GM18861 (cell line): ENCODE data around the gene HOXA7.

Source experiments
- ATAC-seq: cut with Tn5 transposase; IDR thresholded peaks from one replicate; pipeline ENCODE4 v1.9.1; 2021; ENCODE audit not compliant: unreplicated experiment

HOXA7 gene

DNA sequence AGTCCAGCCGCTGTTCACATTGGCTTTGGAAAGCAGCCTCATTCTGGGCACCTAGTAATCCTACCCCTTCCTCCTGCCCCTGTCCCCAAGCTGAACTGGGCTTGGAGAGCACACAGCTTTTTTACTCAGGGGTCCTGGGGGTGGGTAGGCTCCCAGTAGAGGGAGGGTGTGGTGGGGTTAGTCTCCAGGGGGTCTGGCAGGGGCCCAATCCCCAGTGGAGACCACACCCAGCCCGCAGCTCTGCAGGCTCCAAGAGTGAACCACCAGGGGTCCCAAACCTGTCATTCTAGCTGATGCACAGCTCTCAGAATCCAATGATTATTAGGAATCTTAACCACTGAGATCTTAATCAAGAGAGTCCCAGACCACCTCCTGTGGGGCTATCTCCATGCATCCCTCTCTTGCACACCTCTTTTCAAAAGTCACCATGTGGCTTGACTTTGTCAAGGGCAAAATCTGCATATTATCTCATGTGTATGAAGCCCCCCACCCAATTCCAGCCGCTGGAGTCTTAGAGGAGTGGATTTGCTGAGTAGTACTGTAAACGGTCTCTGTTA lies 25.9 kb upstream of the HOXA7 start:
- ATAC-seq = no peak

DNA sequence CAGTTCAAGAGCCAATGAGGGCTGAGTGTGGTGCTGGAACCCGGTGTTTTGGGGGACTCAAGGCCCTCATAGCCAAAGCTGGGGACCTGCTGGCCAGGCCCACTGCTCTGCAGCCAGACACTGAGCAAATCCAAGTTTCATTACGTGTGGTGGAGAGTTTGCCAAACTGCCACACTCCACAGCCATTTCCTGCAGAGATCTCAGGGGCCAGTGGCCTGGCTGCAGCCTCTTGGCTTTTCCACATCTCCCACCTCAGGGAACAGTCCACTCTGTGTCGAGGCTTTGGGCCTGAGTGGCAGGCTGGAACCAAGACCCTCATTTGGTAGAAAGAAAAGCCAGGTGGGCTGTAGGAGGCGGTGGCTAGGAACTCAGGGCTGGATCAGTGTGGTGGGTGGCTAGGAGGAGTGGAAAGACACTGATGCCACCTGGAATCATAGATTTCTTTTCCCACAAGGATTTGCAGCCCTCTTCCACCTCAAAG lies 25.4 kb upstream of the HOXA7 start:
- ATAC-seq = no peak

DNA sequence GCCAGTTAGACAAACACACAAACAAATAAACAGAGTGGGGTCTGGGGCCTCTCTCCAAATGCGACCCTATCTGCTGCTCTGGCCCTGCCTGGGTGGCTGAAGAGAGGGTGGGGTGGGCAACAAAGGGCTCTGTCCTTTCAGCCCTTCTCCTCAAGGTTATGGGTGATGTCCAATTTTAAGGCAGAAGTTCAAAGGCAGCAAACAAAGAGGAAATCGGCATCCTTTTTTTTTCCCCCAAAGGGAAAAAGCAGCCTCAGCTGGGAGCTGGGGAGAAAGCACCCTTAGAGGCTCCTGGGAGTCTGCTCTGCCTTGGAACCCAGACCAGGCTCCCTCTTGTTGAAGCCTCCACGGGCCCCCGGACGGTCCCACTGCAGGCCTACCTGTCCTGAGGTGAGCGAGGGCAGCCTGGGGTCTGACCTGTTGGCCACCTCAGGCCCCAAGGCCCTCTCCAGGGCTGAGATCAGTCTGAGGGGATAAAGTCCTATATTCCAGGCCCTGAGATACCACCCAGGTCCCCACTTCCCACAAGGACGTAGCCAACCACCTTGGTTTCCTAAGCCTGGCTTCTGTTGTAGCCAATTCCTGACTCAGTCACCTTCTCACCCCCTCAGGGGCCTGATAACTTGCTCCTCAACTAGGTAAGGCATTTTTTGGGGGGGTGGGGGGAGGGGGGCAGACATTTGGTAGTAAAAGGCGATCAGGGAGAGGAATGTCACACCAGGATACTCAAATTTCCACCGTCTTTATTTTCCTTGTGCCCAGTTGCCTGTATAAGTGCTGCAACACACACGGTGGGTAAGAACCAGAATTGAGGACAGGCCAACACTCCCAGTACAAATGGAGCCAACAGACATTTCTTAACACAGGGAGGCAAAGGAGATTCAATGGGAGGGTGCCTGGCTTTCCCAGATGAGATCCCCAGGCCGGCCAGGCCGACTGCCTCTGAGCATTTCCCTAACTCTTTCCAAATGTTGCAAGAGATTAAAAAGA lies 24.3 kb upstream of the HOXA7 start:
- no peak for ATAC-seq

DNA sequence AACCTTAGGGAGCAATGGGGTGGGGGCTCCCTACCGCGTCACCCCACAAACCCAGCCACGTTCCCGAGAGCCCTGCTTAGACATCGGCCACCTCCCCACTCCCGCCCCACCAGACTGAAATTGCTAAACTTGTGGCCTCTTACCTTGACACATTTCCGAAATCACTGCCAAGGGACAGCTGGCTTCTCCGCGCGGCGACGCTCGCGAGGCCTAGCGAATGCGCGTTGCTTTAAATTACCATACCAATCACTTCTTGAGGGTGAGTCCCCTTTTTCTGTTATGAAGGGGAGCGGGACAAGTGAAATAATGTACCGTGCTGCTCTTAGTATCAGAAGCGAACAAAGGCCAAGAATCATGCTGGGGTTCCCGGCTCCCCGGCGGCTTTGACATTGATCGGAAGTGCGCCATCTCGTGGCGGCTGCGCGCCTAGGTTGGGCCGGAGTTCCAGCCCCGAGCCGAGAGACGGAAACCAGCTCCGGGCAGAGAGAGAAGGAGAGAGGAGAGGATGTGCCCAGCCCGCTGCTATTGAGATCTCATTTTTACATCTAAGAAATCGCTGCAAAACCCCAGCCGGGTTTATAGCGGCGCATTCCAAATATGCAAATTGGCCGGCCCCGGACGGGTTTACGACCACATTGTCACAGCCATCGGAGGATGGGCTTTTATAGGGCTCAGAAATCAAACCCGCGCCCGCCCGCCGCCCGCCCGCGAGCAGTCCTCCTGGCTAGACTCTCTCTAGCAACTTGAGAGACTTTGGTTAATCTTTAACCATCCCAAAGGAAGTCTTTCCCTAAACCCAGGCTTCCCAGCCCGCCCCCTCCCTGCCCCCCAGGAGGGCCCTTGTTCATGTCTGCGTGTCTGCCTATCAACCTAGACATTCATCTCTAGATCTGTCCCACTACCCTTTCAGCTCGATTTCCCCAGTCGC lies 23.3 kb upstream of the HOXA7 start:
- ATAC-seq = no peak

DNA sequence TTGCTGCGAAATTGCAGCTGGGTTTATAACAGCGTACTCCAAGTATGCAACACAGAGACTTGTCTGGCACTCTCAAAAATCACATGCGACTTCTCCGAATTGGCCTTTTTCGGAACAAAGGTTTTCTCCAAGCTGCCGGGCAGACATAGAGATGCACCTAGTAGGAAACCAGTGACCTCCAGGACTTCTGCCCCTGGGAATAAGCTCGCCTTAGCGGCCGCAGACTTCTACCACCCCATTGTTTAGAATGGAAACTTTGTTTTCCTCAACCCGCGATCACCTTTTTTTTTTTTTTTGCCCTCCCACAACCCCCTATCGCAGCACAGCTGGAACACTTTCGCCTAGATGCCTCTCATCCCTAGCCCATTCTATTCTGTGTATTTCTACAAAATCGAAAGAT lies 22.6 kb upstream of the HOXA7 start:
- ATAC-seq = no peak

DNA sequence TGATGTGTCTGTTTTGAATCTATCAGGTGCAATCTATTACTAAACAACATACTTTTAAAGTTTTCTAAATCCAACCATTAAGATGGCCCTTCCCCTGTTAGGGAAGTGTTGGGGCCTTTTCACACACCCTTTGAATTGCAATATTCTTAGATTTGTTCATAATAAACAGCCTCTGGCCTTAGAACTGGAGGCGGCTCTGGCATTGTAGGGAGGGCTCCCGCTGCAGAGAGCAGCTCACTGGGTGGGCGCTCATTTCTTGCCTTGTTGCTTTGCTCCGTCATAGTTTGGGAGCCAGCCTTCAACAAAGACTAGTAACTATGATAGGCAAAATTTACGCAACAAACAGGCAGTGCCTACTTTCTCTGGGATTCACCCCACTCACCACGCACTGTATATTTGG lies 21.9 kb upstream of the HOXA7 start:
- no peak for ATAC-seq

DNA sequence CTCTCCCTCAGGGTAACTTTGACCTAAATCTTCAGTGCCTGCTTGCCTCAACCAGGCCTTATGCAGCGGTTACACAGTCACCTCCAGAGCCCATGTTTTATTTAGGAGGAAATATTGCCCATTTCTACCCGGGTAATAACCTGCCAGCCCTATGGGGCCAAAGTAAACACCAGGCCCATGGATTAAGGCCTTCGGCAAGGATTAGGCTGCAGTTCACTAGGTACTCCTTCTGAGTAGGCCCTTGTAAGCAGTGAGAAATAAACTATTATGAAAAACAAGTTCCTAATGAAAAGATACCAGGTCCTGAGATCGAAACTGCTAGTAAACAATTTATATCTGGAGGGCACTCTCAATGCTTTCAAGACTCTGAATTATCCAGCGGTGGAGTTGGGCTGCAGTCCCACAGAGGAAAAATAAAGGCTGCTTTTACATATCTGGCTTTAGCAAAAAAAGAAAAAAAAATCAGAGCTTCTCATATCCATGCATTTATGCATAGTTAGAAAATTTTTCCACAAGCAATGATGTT lies 21.4 kb upstream of the HOXA7 start:
- no peak for ATAC-seq

DNA sequence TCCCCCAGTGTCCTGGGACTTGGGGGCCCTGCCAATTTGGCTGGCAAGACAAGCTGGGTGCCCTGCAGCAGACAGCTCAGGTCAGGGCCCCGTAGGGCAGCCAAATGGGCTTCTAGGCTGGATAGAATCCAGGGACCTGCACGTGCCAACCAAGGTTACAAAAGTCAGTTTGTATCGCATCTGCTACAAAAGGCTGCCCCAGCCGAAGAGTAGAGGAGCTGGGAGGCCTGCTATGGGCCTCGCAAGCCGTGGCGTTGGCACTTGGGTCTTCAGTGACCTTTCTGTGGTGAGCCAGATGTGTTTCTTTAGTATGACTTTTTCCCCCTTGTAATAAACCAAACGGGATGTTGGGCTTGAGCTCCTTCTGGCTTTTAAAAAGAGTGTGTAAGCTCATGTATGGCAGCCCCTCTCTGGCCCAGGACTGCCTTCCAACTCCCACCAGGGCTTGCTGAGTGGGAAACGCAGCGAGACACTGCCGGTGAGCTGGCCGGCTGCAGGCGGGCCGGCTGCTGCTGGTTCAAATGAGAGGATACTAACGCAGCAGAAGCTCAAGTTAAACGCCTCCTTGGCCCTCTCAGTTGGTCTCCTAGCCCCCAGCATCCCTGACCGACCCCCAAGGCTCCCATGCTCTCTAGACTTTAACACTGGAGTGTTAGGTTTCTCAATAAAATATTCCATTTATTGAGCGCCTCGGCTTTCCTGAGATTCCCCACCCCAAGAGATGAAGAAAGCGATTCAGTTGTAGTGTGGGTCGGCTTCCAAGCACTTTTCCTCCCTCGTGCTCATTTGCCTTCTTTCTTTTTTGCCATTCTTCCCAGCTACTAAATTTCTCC lies 20.7 kb upstream of the HOXA7 start:
- no peak for ATAC-seq

DNA sequence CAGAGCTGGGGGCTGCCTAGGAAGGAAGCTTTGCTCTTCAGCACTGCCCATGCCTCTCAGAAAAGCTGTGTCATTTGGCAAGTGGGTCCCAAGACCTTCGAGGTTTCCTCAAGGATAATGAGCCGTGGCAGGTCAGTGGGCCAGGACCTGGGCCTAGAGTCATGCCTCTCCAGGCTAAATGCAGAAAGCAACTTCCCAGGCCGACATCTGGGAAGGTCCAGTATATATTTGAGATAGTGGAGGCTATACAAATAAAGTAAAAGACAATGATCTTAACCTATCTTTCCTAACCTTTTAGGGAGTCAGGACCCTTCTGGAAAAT lies 20.0 kb upstream of the HOXA7 start:
- no peak for ATAC-seq

DNA sequence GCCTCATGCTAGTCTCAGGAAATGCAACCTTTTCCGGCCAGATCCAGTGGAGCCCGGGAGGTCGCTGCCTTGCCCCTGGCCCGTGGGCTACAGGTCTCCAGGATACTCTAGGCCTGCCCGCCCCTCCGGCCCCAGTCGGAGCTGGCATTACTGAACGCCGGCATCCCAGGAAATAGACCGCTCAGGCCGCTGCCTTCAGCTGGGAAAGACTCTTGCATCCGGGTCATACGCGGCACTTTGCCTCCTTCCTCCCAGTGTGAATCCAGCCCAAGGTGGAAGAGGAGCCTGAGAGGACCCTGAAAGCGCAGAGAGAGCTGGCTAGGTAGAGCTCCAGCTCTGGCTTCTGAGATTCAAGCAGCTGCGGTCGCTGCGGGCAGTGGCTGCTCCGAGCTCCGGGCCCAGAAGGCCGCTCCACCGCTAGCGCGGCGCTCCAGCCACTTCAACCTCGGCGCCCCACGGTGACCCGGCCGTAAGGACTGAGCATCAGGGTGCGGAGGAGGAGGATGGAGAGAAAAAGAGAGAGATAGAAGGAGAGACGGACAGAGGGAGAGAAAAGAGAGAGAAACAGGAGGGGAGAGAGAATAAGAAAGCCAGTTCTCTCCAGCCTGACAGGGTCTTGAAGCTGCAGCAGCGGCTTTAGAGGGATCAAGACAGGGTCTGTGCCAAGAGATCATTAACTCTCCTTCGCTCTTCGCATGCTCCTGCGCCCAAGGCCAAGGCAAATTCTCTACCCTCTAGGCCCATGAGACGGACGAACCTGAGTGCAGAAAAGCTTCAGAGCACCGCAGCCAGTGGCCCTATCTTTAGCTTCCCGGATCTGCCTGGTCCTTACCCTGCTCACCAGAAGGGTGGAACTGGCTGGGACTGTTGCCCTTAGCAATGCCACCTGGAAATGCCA lies 19.4 kb upstream of the HOXA7 start:
- no peak for ATAC-seq

DNA sequence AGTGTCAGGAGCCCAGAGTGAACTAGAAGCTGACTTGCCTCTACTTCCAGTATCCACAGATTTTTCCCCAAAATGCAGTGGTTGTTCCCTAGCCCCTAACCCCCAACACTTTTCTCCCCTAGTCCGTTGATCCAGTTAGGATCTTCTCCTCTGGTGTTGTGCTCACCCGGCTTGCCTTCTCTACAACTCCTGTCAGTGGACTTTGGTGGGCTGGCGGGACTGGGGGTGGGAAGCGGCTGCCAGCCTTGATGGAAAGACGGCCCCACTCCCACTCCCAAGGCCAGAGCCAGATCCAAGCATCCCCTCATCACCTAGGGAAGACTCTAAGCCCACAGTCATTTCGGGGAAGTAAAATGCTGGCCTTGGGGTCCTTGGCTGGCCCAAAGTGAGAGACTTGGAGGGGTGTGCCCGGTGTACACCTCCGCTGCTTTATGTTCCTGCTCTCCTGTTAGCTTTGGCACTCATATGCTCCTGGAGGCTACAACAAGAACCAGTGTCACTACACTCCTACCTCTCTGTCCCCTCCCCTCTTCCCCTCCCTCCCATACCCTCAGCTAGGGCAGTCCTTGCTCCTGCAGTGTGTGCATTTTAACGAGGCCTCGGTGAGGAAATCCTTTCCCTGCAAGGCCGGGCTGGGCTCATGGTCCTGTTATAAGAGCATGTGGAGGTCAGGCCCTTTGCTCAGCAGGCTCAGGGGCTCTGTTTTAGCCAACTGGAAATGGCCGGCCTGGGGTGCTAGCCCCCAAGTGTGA lies 18.6 kb upstream of the HOXA7 start:
- ATAC-seq = no peak

DNA sequence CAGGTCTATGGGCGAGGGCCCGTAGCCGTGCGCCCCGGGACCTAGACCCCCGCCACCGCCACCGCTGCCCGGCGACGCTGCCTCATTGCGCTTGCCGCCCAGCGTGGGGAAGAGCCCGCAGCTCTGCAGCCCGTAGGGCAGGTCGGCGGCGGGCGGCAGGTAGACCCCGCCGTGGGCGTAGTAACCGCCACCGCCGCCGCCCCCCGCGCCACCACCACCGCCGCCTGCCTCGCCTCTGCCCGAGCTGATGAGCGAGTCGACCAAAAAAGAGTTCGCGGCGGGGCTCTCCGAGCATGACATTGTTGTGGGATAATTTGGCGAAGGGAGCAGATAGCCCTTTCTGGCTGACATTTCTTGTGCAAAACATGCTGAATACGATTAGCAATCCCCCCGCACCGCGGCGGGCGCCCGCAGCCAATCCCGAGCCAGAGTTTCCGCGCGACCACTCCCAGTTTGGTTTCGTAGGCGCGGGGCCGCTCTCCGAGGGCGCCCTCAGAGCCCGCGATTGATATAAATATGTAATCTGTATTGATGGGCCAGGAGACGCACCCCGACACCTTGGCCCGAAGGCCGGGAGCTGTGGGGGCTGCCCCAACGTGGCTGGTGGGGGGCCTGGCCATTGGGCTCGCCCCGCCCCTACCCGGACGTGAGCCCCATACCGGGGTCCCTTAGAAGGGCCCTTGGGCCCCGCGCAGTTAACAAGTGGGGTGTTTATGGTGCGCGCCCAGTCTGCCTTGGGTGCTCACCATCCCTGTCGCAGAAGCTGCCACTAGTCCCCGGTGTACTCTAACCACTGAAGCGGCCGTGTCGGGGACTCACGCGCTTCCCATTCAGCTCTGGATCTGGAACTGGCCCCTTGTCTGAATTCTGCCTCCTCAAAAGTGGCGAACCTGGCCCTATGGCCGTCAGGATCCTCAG lies 17.7 kb upstream of the HOXA7 start, which contains the start of gene HOXA10:
Gene HOXA10, minus strand, starts transcription at position 365 of the 918 bp plus-strand sequence. Its CDS starts 14 bp downstream, at position 351.
- no peak for ATAC-seq

DNA sequence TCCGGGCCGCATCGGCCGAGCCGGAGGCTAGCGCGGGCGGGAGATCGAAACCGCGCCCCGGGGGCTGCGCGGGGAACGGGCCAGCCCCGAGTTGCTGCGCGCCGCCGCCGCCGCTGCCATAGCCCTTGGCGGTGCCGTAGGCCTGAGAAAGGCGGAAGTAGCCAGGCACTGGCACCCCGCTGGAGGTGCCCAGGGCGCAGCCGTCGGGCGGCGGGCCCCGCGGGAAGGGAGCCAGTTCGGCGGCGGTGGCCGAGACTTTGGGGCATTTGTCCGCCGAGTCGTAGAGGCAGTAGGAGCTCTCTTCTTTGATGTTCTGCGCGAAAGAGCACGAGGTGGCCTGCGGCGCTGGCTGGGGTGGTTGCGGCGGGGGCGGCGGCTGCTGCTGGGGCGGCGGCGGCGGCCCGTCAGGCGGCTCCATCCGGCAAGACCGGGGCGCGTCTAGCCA lies 17.1 kb upstream of the HOXA7 start:
- no peak for ATAC-seq

DNA sequence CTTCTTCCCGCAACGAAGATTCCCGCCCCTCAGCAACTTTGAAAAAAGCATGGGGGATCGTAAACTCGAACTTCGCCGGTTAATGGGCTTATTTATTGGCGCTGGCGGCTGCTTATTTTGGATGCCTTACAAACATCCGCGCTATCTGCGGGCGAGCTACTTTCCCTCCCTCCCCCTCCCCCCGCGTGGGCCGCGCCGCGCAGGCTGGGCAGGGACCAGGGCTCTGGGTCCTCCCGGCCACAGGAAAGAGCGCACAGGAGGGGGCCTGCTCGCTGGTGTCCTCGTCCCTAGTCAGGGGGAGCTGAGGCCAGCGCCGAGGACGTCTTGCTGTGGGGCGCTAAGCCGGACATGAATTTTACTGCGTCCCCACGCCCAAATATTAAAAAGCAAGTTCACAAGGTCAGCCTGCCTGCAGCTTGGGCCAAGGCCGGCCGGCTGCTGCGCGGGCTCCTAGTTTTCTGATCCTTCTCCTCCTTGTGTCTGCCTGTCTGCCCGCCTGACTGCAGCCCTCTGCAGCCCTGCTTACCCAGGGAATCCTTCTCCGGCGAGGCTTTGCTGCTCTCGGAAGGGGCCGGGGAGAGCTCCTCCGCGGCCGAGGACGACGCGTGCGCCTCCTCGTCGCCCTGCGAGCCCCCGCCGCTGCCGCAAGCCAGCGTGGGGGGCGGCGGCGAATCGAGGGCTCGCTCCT lies 16.5 kb upstream of the HOXA7 start:
- ATAC-seq = no peak

DNA sequence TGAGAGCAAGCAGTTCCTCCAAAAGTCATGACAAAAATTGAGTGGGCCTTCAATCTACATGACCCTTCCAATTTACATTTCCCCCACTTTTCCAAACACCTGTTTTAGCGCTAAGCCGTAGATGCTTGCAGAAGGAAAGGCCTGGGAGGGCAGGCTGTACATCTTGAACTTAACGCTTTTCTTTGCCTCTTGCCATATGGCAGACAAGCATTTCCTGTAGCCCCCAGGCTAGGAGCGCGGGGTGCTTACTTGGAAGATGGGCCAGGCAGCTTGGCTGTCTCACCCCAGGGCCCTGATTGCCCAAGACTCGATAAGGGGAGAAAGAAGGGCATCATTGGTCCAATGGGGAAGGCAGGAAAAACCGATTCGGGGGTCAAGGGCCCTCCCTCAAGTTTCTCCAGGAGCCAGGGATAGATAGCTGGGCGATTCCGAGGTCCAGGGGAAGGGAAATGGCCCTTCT lies 15.9 kb upstream of the HOXA7 start:
- no peak for ATAC-seq

DNA sequence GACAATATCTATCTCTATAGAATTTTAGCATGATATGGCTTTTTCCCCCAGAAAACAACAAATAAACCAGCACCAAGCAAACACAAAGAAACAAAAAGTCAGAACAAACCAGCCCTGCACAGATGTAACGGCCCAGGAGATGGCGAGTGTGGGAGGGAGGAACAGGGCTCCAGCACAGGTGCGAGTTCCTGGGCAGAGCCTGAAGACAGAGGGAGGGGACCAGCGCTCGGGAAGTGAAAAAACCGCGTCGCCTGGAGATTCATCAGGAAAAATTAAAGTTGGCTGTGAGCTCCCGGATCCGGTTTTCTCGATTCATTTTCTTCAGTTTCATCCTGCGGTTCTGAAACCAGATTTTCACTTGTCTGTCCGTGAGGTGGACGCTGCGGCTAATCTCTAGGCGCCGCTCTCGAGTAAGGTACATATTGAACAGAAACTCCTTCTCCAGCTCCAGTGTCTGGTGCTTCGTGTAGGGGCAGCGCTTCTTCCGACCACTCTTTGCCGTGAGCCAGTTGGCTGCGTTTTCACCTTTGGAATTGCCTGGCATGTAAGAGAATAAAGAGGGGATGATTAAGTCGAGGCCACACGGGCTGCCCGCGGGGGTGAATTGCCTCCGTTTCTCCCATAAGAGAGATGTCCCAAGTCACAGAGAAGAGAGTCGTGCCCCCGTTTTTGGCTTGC lies 15.3 kb upstream of the HOXA7 start:
- no peak for ATAC-seq
